Smooth muscle cell (in vitro differentiated cells): Measurements from ENCODE around the gene RNF5. TPM values are rescaled to one million over a fixed set of nuclear protein-coding genes. Genes with fewer than 3 reads are reported as not detected.

ENCODE experiments used
- DNase-seq: peaks from one replicate; lab custom pipeline; 2025; ENCODE audit not compliant: unreplicated experiment; lab: John Stamatoyannopoulos, UW
- H2AFZ ChIP-seq: fragments of 200-600 bp; sonication (generic); 2 replicates; pipeline ENCODE4 v1.6.0; 2016; ENCODE audit warnings: antibody characterized with exemption, low read depth, mild to moderate bottlenecking
- H3F3A ChIP-seq: fragments of 200-600 bp; sonication (generic); 2 replicates; pipeline ENCODE4 v1.6.0; 2017; ENCODE audit warnings: antibody characterized with exemption, low read depth
- H3K27ac ChIP-seq: fragments of 200-600 bp; sonication (generic); 2 replicates; pipeline ENCODE4 v1.5.1; 2016; ENCODE audit warnings: low read depth, mild to moderate bottlenecking
- H3K27me3 ChIP-seq: fragments of 200-600 bp; sonication (generic); 2 replicates; pipeline ENCODE4 v1.6.1; 2016; ENCODE audit warnings: low read depth, mild to moderate bottlenecking
- H3K36me3 ChIP-seq: fragments of 200-600 bp; sonication (generic); 2 replicates; pipeline ENCODE4 v1.5.1; 2016; ENCODE audit warnings: low read depth
- H3K4me1 ChIP-seq: fragments of 200-600 bp; sonication (generic); 2 replicates; pipeline ENCODE4 v1.5.1; 2016; ENCODE audit warnings: low read depth
- H3K4me2 ChIP-seq: fragments of 200-600 bp; sonication (generic); 2 replicates; pipeline ENCODE4 v1.6.0; 2016; ENCODE audit warnings: mild to moderate bottlenecking
- H3K4me3 ChIP-seq: fragments of 200-600 bp; sonication (generic); 2 replicates; pipeline ENCODE4 v1.5.1; 2016; ENCODE audit warnings: mild to moderate bottlenecking
- H3K79me2 ChIP-seq: fragments of 200-600 bp; sonication (generic); 2 replicates; pipeline ENCODE4 v1.6.0; 2016; ENCODE audit warnings: low read depth, mild to moderate bottlenecking
- H3K9ac ChIP-seq: fragments of 200-600 bp; sonication (generic); 2 replicates; pipeline ENCODE4 v1.6.0; 2016; ENCODE audit warnings: low read depth
- H3K9me3 ChIP-seq: fragments of 200-600 bp; sonication (generic); replicated peaks from 2 replicates; pipeline ENCODE4 v1.5.1; 2016; ENCODE audit warnings: low read depth
- H4K20me1 ChIP-seq: fragments of 200-600 bp; sonication (generic); 2 replicates; pipeline ENCODE4 v1.6.0; 2016; ENCODE audit warnings: low read depth
- CTCF ChIP-seq: fragments of 200-600 bp; sonication (generic); IDR thresholded peaks from 2 replicates; pipeline ENCODE4 v1.5.1; 2017; ENCODE audit warnings: borderline replicate concordance, mild to moderate bottlenecking, antibody characterized with exemption; ENCODE audit not compliant: insufficient read depth, poor library complexity, severe bottlenecking
- WGBS: methylation state at CpG from one replicate; pipeline ENCODE4 v1.1.7; 2016; ENCODE audit warnings: low lambda C conversion rate; 5-methylcytosine and 5-hydroxymethylcytosine counted together
- polyA plus RNA-seq: library from polyadenylated mRNA; unstranded; fragments of >200 nt; fragmentation: Nextera tagmentation; extraction: Ambion mirVana; gene quantifications from 2 replicates; pipeline ENCODE4 v1.2.1, GENCODE V29; 2016
- total RNA-seq: library from RNA; depleted of rRNA; stranded (reverse); fragments of >200 nt; gene quantifications from 2 replicates; pipeline ENCODE4 v1.2.3, GENCODE V29; 2014

RNF5 gene
- total and polyA plus RNA-seq, 2 experiments from 2014 or later, result 49.3 to 75.9 TPM

DNA sequence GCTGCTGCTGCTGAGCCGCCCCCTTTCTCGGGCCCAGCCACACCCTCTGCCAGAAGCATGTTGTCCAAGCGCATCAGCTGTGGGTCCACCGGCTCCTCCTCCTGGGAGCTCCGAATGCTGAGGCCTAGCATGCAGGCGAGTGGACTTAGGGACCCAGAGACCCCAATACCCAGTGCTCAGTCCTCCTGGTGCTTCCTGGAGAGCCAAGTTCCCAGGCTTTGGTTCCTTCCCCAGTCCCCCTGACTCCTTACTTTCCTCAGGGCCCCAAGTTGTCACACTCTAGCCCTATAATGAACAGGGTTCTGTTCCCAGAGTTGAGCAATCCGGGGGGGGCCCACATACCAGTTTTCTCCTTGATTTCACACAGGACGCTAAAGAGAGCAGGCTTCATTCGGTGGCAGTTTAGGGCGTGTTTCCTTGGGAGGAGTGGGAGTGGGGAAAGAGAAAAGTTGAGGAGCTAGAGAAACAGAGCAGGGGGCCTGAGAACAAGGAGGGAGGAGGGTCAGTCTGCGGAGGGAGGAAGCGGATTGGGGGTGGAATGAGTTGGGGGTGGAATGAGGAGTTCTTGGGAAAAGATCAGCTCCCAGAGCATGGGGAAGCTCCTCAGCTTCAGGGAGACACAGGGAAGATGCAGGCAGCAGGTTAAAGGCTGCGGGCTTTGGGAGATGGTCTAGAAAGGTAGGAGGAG is 10.3 kb downstream of the RNF5 start:
- H3K27me3 ChIP-seq, result no peaks in the 10 kb centered on the region
- peaks cover 20% of the 10 kb centered on the region for H3F3A ChIP-seq
- no peaks in the 10 kb centered on the region for H4K20me1 ChIP-seq
- WGBS, result 29% methylated on average over 12 of the region's 13 CpGs
- H2AFZ ChIP-seq, result no peak overlapping the region
- peaks cover 38% of the 10 kb centered on the region for H3K4me1 ChIP-seq
- H3K79me2 ChIP-seq, result peaks cover 17% of the 10 kb centered on the region
- peak overlapping the region; percentile 92 for H3K9ac ChIP-seq
- DNase-seq, result no peak
- peak overlapping the region; percentile 96 for H3K27ac ChIP-seq
- no peaks in the 10 kb centered on the region for H3K36me3 ChIP-seq
- H3K9me3 ChIP-seq, result no peaks in the 10 kb centered on the region
- peak overlapping the region; percentile 86 for H3K4me3 ChIP-seq
- TF ChIP-seq CTCF, result no peak
- H3K4me2 ChIP-seq, result peak overlapping the region; percentile 96

DNA sequence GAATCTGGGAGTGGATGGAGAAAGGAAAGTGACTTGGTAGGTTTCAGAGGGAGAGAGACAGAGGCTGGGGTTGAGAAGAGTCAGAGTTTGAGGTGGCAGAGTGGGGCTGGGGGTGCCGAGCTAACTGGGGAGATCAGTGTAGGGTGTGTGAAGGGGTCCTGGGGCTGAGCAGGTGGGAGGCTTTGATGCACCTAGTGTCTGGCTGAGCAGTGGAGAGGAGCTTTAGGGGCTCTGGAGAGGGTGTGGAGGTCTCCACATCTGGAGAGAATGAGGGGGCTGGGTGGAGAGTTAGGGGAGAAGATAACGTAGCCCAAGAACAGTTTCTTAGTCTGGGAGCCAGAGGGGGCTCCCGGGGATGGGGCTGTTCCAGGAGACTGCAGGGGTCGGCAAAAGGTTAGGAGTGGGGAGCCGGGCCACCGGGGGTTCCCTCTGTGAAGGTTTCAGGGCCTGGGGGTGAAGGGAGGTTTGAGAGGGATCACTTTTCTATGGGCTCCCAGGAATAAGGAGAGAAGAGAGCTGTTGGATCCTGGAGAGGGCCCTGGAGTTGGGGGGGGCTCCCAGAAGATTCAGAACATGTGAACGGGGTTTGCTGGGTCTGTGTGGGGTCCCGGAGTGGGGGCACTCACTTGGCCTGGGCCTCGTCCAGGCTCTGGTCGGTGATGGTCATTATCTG is 11.0 kb downstream of the RNF5 start:
- Histone ChIP-seq H4K20me1 (no peaks in the 10 kb centered on the region), H3F3A (peaks cover 27% of the 10 kb centered on the region), H3K79me2 (peaks cover 17% of the 10 kb centered on the region), H3K9ac (peak overlapping the region; percentile 92), H2AFZ (no peak overlapping the region), H3K27me3 (no peaks in the 10 kb centered on the region), H3K27ac (peak overlapping the region; percentile 96), H3K36me3 (no peaks in the 10 kb centered on the region), H3K4me2 (peak overlapping the region; percentile 96), H3K4me3 (peak overlapping the region; percentile 86), H3K4me1 (peaks cover 38% of the 10 kb centered on the region), H3K9me3 (no peaks in the 10 kb centered on the region)
- 15% methylated on average over 9 of the region's 10 CpGs for WGBS
- TF ChIP-seq CTCF, result no peak
- no peak for DNase-seq

- Histone ChIP-seq H3K36me3 (no peaks in the 10 kb centered on the region), H3K4me2 (peak overlapping the region; percentile 96), H4K20me1 (no peaks in the 10 kb centered on the region), H3K9ac (peak overlapping the region; percentile 92), H3K9me3 (no peaks in the 10 kb centered on the region), H2AFZ (no peak overlapping the region), H3K27me3 (no peaks in the 10 kb centered on the region), H3K27ac (peak overlapping the region; percentile 96), H3K4me1 (peaks cover 40% of the 10 kb centered on the region), H3K4me3 (peak overlapping the region; percentile 86), H3F3A (peaks cover 32% of the 10 kb centered on the region), H3K79me2 (peaks cover 17% of the 10 kb centered on the region)
- 10% methylated on average over 5 of the region's 23 CpGs for WGBS
- no peak for TF ChIP-seq CTCF
- no peak for DNase-seq
Measured at GRCh38 chr6:32189742-32190053, 11.5 kb downstream of the RNF5 start.
